ENCODE results near the gene FMOD.

DNA sequence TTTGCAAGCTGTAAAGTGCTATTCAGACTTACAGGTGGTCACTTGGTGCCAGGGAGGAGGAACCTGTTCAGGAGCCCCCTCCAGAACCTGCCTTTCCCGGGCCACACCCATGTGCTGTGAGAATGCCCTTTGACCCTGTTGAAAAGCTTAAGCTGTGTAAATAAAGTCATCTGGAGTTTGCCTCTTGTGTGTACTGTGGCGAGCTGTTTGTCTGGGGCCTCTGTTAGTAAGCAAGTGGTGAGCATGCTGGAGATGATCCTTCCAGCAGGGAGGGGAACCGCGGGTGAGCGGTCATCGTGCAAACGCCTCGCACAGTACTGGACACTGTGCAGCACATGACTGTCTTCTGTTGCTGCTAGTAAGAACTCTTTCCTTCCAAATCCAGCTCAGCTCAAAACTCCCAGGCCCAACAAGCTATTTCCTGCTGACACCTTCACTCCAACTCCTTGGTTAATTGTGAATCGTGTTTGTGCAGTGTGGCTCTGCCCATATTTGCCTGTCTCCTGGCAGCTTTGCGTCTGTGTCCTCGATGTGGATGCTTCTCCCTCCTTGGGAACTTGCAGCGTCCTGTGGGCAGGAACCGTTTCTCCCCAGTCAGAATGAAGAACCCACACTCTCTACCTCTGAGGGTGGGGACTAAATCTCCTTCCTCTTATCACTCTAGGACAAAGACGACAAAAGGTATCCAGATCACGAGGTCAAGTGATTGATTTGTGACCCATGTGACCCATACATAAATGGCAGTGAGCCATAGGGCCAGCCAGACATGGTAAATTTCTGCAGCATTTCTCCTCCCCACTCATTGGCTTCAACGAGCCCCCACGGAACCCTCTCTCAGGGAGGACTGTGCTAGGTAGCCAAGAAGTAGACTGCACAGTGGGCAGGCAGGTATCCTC lies 59.5 kb downstream of the FMOD start:
- TF ChIP-seq, protein P1, sequence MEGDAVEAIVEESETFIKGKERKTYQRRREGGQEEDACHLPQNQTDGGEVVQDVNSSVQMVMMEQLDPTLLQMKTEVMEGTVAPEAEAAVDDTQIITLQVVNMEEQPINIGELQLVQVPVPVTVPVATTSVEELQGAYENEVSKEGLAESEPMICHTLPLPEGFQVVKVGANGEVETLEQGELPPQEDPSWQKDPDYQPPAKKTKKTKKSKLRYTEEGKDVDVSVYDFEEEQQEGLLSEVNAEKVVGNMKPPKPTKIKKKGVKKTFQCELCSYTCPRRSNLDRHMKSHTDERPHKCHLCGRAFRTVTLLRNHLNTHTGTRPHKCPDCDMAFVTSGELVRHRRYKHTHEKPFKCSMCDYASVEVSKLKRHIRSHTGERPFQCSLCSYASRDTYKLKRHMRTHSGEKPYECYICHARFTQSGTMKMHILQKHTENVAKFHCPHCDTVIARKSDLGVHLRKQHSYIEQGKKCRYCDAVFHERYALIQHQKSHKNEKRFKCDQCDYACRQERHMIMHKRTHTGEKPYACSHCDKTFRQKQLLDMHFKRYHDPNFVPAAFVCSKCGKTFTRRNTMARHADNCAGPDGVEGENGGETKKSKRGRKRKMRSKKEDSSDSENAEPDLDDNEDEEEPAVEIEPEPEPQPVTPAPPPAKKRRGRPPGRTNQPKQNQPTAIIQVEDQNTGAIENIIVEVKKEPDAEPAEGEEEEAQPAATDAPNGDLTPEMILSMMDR (IDR thresholded peaks at IDR 0.05): no peak
- TF ChIP-seq POLR2A (IDR thresholded peaks at IDR 0.05): no peak
